GM21360 (cell line): ENCODE data around the gene RRBP1.
A peak's percentile ranks its signal among the peaks of the same experiment; 100 is the strongest.

Experiments
- ATAC-seq: cut with Tn5 transposase; IDR thresholded peaks from one replicate; pipeline ENCODE4 v1.9.1; 2021; ENCODE audit warnings: mild to moderate bottlenecking, moderate library complexity; ENCODE audit not compliant: unreplicated experiment

RRBP1 gene, protein sequence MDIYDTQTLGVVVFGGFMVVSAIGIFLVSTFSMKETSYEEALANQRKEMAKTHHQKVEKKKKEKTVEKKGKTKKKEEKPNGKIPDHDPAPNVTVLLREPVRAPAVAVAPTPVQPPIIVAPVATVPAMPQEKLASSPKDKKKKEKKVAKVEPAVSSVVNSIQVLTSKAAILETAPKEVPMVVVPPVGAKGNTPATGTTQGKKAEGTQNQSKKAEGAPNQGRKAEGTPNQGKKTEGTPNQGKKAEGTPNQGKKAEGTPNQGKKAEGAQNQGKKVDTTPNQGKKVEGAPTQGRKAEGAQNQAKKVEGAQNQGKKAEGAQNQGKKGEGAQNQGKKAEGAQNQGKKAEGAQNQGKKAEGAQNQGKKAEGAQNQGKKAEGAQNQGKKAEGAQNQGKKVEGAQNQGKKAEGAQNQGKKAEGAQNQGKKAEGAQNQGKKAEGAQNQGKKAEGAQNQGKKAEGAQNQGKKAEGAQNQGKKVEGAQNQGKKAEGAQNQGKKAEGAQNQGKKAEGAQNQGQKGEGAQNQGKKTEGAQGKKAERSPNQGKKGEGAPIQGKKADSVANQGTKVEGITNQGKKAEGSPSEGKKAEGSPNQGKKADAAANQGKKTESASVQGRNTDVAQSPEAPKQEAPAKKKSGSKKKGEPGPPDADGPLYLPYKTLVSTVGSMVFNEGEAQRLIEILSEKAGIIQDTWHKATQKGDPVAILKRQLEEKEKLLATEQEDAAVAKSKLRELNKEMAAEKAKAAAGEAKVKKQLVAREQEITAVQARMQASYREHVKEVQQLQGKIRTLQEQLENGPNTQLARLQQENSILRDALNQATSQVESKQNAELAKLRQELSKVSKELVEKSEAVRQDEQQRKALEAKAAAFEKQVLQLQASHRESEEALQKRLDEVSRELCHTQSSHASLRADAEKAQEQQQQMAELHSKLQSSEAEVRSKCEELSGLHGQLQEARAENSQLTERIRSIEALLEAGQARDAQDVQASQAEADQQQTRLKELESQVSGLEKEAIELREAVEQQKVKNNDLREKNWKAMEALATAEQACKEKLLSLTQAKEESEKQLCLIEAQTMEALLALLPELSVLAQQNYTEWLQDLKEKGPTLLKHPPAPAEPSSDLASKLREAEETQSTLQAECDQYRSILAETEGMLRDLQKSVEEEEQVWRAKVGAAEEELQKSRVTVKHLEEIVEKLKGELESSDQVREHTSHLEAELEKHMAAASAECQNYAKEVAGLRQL (N-terminal part only)

DNA sequence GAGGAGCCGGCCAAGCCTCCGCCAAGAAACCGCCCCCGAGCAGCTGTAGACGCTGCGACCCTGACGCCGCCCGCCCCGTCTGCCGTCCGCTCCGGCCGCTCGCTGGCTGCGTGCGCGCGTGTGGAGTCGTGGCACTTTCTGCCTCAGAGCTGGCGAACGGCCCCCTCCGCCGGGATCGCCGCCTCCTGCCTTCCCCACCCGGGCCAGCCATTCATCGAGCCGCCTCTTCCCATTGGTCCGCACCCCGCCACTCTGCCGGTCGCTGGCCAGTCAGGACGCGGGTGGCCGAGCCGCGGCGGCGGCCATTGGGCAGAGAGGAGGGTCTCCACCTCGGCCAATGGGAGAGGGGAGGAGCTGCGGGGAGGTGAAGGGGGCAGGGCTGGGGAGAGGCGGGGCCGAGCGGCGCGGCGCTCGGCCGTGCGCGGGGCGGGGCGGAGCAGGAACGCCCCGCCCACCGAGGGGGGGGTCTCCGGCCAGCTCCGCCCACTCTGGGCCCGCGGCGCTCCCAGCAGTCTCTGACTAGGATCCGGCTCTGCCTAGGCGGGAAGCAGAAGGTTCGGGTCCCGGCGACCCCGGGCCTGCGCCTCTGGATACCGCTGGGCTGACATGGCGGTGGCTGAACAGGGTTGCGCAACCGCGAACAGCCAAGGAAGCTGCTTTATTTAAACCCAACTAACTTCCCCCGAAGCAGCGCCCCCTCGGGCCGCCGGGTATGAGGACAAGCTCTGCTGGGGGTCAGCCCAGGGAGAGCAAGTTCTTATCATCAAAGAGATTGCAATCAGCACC lies at the start of gene RRBP1:
TSS of gene RRBP1 (minus strand) at position 140 of the 786 bp plus-strand sequence. CDS start 21,735 bp downstream, outside the sequence.
- peak; percentile 86 for ATAC-seq

DNA sequence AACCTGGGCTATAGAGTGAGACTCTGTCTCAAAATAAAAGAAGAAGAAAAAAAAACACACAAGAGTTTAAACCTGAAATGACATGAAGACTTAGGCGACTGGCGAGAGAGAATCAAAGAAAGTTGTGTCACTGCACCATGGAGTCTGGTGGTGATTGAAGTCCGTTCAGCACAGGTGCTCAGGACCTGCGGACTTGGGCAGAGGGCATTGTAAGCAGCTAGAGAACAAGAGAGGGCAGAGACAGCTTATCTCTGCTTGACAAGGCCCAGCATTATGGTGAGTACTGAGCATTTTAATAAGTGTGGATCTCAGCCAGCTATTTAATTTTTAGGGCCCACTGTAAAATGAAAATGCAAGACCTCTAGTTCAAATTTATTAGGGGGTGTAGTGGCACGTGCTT lies 49.2 kb upstream of the RRBP1 start:
- ATAC-seq, result no peak

DNA sequence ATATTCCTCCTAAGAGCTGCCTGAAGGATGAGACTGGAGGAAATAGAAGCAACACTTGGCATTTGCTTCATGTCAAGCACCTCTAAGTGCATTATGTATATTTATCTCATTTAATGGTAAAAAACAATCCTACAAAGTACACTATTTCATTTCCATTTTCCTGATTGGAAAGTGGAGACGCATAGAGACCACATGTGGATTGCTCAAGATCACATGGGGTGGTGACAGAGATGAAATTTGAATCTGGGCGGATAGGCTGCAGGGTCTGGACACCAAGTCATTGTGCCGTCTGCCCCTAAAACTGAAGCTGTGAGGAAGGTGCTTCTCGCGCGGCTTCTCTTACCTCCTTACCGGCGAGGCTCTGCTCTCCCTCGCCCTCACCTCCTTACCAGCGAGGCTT lies 48.0 kb upstream of the RRBP1 start:
- no peak for ATAC-seq

DNA sequence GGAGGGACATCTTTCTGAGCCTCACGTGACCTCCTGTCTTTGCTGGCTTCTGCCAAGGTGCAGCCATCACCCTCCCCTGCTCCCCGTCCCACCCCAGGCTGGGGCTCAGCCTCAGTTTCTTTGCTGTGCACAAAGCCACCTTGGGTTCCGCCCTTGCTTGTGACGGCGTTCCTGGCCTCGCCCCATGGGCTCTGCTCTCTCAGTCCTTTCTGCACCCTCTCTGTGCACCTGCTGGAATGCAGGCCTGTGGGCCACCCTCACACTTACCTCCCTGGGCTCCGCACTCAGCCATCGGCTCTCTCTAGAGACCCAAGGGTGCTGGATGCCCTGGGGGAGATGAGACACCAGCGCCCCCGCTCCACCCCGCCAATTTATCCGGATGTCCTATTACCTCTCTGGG lies 46.0 kb upstream of the RRBP1 start:
- no peak for ATAC-seq

DNA sequence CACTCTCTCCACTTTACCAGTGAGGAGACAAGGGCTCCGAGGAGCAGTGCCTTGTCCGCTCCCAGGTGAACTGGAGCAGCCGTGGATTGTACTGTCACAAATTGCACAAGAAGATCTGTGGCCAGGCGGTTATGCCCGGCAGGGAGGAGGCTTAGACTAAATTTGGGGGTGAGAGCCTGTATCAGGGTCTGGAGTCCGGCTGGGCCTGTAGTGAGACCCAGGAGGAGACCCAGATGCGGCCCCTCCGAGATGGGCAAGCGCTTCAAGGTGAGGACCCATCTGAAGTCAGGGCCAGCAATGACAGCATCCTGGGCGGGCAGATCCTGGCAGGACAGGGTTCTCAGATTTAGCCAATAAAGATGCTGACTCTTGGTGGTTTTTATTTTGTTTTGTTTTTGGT lies 45.3 kb upstream of the RRBP1 start:
- ATAC-seq, result no peak

DNA sequence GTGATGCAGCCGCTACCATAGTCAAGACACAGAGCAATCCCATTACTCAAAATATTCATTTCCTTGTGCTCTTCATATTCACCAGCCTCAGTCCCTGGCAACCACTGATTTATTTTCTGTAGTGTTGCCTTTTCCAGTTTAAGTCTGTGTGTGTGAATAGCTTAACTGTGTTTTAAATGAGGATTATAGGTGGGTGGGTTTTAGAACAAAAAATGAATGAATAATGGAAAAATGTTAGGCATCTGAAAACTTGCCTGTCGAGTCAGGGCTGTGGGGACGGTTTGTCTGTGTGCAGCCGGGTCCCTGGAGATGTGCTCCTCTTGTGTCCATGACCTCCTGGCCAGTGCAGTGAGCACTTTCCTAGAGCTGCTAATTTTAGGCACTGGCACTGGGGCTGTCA lies 44.9 kb upstream of the RRBP1 start:
- ATAC-seq, result no peak

DNA sequence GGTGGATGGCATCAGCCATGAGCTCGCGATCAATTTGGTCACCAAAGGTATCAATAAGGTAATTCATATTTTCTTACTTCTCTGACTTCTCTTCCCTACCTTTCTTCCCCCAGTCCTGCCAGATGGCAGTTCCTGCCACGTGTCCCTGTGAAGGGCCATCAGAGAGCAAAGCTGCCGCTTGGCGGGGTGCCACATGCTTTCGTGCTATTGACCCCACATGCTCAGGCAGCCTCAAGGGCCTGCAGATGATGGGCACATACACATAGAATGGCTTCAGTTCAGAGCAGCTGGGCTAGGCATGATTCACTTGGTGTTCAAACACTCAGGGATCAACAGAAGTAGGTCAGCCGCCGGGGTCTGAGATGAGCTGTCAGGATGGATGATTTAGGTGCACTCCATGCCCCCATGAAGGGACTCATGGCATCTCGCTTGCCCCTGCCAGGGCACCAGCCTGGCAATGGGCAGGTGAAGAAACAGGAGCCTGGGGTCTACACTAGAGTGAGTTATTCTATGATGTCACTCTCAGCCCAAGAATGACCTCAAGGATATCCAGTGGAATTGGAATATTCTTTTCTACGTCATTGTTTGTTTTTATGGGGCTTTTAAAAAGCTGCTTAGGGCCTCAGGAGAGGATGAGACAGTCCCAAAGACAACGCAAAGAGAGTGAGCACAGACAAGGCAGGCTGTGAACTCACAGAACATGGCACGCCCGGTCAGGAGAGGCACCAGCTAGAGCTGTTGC lies 43.2 kb upstream of the RRBP1 start:
- no peak for ATAC-seq

DNA sequence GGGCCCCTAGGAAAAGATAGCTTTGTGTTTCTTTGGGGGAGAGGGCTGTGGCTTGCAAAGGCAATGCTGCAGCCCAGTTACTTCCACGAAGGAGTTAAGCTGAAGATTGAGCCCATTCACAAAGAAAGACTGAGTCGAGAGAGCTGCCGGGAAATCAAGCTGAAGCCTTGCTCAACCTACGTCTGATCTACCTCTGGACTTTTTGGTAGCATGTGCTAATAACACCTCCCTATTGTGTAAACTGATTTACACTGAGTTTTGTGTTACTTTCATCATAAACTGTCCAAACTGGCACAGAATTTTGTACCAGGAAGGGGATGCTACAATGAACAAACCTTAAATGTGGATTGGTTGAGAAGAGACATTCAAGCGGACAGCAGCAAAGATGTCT lies 41.3 kb upstream of the RRBP1 start:
- no peak for ATAC-seq

DNA sequence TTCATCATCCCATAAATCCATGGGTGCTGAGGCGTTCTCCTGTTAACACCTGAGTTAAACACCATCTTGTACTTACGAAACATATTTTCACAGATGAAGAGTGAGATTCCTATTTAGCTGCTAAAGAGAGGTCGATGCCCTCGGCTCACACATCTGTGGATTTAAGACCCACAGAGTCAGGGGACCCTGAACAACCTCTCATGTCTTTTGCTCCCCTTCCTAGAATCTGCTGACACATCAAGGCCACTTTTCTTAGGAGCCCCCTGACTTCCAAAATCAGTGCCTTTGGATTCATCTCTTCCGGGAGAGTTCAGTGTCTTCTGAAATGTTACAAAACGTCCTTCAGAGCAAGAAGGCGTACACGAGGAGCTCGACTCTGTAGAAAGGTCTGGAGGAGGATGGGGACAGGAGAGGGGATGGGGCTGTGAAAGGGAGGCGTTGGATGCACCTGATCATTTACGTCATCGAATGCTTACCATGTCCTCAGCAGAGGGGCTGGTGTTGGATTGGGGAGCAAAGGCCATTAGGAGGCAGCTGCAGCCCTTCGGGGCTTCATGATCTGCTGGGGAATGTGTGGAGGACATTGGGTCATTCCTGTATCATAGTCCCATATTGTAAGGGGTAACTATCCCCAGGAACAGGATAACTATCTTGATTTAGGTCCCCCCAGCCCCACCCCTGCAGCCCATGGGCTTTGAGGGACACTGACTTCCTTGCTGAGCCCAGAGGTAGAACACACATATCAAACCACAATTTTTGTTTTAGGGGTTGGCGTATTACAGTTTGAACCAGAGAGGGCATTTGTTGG lies 40.7 kb upstream of the RRBP1 start:
- no peak for ATAC-seq

DNA sequence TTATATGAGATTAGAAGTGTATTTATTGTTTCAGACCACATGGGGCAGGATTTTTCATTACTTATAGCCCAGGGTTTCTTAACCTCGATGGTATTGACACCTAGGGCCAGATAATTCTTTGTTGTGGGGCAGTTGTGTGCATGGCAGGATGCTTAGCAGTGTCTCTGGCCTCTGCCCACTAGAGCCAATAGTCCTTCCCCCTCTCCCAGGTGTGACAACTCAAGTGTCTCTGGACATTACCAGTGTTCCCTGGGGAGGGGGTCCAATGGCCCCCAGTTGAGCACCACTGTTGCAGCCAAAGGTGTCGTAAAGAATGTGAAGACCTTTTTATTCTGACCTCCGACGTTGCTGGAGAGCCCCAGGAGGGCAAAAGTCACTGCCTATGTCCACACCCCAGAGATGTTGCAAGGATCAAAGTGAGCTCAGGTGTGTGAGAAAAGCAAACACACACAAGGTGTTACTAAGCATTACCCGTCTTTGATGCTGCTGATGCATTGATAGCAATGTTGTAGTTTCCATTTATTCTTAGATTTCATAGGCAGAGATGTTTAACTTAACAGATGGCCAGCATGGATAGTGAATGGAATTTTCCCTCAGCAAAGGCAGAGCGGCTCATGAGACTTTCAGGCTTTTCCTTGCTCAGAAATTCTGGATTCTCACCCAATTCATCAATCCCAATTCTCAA lies 39.9 kb upstream of the RRBP1 start:
- no peak for ATAC-seq

DNA sequence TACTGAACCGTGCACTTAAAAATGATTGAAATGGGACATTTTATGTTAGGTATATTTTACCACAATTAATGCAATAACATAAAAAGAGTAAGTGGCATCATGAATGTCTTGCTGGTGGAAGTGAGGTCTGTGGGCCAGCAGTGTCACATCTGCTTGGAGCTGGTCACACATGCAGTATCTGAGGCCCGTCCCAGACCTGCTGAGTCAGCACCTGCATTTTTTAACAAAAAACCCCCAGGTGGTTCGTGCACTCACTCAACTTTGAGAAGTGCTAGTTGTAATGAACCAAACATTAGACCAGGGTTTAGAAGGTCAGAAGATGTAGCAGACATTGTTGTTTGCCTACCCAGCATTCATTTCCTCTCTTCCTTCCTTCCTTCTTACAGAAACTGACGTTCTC lies 38.7 kb upstream of the RRBP1 start:
- ATAC-seq, result no peak

DNA sequence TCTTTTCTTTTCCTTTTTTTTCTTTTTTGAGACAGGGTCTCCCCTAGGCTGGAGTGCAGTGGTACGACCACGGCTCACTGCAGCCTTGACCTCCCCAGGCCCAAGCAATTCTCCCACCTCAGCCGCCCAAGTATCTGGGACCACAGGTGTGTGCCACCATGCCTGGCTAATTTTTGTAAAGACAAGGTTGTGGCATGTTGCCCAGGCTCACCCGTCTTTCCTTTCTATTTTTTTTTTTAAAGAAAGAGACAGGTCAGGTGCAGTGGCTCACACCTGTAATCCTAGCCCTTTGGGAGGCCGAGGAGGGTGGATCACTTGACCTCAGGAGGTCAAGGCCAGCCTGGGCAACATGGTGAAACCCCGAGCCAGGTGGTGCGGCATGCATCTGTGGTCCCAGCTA lies 34.3 kb upstream of the RRBP1 start:
- no peak for ATAC-seq

DNA sequence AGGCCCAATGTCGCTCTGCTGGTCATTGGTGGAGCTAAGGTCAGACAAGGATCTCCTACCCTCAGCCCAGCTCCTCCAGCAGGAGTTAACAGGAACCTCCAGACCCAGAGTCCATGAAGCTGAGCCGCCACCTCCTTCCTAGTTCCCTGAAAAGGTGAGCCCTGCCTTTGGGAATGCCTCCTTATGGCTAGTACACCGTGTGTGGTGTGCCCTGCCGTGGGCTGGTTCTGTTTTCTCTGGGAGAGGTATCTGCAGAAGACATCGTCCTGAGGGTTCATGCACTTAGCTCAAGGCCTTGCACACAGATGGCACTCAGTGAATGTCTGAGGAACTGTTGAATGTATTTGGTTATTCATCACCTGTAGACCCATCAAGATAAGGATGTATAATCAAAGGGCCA lies 33.0 kb upstream of the RRBP1 start:
- no peak for ATAC-seq

DNA sequence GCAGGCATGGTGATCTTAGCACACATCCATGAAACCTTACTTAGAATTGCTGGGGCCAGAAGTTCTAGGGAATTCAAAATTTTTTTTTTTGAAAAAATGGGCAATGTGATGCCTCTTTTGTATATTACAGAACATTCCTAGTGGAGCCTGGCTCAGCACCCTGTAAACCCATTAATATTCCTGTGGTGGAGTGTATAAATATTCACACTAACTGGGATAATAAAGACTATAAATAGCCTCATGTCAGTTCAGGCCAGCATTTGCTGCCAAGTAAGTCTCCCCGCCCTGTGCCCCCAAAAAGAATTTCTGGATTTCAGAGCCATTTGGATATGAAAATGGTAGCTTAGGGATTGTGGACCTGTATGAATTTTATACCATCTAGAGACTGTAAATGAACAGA lies 32.6 kb upstream of the RRBP1 start:
- ATAC-seq, result no peak

DNA sequence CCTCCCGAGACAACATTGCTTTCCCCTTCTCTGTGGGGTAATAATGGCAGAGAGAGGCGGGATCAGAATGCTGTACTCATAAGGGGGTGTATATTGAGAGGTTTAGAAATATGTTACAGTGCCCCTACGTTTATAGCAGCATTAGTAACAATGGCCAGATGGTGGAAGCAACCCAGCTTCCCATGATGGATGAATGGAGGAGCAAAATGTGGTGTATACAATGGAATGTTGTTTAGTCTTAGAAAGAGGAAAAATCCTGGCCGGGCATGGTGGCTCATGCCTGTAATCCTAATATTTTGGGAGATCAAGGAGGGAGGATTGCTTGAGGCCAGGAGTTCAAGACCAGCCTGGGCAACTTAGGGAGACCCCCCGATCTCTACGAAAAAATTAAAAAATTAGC lies 30.7 kb upstream of the RRBP1 start:
- ATAC-seq, result no peak

DNA sequence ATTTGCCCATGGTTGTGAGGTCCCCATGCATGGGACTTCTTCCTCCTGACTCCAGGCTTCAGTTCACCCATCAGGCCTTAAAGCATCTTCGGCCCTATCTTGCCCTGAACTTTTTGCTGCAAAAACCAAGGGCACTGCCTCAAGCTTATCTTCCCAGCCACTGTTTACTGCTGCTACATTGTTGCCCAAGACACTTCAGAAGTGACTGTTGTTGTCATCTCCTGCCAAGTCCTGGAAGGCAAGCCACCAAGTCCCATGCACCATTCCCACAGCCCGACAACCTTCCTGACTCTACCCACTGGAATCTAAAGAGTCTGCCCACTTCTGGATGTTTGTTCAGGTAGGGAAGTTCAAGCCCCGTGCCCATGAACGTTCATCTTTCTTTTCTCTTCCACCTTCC lies 30.2 kb upstream of the RRBP1 start:
- ATAC-seq, result no peak

DNA sequence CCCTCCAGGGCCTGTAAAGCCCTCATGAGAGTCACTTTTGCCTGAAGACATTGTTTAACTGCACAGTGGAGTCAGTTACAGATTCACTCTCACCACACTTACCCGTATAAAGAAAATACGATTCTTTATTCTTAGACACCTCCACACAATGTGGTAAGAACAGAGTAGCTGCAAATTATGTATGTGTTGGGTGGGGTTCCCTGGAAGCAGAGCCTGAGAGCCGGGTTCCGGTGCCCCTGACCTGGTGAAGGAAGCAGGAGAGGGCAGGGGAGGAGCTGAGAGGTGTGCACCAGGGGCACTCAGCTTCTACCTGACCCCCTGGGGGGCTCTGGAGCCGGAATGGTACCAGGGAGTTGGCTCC lies 29.2 kb upstream of the RRBP1 start:
- no peak for ATAC-seq

DNA sequence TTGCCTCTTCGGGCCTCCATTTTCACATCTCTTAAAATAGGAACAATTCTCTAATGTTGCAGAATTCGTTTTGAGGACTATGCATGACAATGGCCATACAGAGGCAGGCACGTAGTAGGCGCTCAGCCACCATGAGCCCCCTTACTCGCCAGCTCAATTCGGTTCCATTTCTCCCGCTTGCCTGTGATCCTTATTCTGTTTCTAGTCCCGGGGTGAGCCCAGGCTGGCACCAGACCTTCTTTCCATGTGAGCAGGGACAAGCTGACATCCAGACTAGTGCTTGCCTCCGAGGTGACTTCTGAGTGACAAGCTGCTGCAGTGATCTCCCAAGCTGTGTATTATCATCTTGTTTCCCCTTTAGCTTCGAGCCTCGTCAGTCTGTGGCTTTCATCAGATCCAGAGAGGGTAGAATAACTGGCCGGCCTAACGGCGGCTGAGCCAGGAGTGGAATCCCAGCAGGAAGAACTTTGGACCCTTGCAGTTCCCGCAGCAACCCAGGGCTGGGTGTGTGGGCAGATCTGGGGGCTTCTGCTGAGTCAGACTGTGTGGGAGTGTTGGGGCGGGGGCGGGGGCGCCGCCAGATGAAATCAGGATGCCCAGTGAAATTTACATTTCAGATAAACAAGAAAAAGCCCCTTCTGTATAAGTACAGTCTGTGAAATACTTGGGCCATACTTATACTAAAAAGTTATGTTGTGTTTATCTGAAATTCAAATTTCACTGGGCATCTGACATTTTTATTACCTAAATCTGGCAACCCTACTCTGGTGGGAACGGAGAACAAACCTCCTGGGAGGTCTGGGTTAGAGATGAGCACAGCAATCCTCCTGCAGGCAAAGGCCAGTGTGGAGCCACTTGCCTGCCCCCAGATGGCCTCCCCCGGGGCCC lies 28.6 kb upstream of the RRBP1 start:
- ATAC-seq, result no peak
